Measurements from ENCODE around the gene SLA2.
A peak's percentile ranks its signal among the peaks of the same experiment; 100 is the strongest.
"Not testable (repeated sequence)": the region's sequence is repeated elsewhere in the genome, so short reads cannot be mapped to it uniquely, and the experiment has no call there.

Gene SLA2

DNA sequence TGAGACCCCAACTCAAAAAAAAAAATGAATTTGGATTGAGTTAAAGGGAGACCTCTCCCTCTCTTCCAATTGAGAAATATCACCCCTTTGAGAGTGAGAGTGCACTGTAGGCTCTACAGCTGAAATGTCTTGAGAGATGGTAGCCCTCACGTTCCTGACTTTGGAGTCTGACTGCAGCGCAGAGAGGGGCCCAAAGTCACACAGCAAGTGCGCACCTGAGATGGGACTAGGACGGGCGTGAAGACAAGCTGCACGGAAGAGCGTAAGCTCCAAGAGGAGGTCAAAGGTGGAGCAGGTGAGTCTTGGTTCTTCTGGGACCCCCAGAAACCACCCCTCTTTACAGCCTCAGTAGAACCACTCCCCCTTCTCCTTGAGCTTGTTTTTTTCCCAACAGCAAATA is 643 bp downstream of the SLA2 start:
- no peak for DNase-seq (ENCODE audit: low read depth in 2 of 2)

DNA sequence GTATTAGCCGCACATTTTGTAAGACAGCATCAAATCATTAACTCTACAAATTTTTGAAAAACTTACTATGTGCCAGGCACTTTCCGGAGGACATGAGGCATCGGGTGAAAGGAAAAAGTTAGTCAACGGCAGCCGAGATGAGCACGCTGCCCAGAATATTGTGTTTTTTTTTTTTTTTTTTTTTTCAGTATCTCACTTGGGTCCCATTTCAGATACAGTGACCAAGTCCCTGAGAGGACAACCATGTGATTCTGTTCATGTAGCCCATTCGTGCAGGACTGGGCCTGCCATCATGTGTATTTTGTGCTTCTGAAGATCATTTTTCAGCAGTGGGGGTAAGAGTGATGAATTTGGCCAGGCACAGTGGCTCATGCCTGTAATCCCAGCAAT is 1.3 kb downstream of the SLA2 start:
- DNase-seq (ENCODE audit: low read depth in 2 of 2), result peak; percentile 40 to 43

DNA sequence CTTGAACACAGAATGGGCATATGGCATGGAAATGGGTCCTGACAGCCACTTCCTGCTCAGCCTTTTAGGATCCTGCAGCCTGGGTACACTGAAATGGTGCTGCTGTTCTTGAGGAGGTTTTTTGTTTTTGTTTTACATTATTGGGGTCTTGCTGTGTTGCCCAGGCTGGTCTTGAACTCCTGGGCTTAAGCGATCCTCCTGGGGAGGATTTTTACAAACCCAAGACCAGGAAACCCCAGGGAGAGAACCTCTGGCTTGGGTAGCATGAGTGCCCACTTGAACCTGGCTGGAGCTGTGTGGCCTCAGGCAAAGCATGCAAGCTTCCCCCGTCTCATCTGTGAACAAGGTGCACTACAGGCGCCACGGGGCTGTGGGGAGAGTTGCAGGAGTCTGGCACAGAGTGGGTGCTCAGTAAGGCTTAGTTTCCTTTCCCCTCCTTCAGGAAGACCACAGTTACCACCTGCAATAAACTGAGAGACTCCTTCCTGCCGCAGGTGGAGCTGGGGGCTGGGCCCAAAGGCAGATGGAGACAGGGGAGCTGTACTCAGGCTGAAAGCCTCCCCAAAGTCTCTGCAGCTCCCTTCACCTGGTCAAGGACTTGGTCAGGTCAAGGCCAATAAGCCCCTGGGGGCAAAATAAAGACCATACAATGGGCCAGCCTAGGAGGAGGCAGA is 1.8 kb downstream of the SLA2 start:
- DNase-seq (ENCODE audit: low read depth in 2 of 2), result peak; percentile 55 to 58

DNA sequence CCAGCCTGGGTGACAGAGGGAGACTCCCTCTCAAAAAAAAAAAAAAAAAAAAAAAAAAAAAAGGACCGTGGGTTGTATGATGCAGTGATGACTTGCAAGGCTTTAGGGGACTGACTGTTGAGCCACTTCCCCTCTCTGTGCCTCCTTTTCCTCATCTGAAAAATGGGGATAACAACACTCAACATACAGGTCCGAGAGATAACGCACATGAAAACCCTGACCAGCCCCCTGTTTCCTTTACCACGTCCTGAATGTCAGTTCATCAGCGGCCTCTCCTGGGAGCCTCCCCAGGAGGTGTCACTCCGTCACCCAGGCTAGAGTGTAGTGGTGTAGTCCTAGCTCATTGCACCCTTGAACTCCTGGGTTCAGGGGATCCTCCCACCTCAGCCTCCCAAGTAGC is 3.9 kb downstream of the SLA2 start:
- no peak for DNase-seq (ENCODE audit: low read depth in 2 of 2)

DNA sequence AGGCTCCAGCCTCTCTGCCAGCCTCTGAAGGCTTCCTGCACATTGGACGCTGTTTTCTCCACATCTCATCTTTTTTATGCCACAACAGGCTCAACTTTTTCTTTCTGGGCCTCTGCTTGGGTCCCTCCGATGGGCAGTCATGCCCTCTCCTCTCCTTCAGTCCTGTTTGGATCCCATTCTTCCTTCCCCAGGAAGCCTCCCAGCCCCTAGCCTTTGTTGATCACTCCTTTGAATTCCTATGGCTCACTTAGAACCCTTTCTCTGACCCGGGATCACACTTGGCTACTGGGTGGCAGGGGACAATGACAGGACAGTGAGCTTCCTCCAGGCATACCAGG is 4.5 kb downstream of the SLA2 start:
- no peak for DNase-seq (ENCODE audit: low read depth in 2 of 2)

DNA sequence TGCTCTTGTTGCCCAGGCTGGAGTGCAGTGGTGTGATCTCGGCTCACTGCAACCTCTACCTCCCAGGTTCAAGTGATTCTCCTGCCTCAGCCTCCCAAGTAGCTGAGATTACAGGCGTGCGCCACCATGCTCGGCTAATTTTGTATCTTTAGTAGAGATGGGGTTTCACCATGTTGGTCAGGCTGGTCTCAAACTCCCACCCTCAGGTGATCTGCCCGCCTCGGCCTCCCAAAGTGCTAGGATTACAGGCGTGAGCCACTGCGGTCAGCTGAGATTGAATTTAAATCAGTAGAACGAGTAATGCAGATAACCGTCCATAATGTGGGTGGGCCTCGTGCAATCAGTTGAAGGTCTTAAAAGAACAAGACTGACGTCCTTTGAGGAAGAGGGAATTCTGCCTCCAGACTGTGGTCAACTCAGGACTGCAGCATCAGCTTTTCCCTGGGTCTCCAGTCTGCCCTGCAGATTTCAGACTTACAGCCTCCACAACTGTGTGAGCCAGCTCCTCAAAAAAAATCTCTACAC is 7.1 kb downstream of the SLA2 start:
- DNase-seq (ENCODE audit: low read depth in 2 of 2), result not testable (repeated sequence)

DNA sequence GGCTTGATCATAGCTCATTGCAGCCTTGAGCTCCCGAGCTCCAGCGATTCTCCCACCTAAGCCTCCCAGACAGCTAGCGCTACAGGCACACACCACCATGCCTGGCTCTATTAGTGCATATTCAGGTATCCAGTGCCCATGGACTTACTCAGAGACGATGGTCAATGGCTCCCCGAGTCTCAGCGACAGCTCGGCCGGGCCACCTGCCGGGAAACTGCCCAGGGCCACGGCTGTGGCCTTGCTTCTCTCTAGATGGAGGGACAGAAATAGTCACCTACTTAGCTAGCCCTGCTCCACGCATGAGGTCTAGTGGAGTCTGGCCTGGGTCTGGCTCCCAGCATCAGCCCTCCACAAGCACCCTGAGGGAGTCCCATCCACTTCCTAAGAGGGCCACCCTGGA is 11.7 kb downstream of the SLA2 start:
- no peak for DNase-seq (ENCODE audit: low read depth in 2 of 2)

DNA sequence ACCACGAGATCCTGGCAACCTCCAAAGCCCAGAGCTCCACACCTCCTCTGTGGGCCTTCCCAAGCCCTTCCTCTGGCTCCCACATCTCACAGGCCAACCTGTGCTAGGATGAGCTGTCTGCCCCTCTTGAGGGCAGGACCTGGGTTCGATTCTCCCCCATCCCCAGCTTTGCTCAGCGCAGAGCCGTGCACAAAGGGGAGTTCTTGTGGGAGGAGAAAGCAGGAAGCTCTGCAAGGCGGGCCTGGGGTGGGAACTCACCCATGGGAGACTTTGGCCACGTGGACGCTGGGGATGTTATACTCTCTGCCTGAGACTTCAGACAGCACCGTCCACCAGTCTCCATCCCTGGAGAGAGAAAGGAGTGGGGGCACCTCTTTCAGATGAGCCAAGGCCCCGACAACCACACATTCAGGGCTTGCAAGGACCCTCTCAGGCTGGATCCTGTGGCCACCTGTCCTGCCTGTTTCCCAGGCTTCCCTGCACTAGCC is 12.7 kb downstream of the SLA2 start:
- DNase-seq (ENCODE audit: low read depth in 2 of 2), result no peak

DNA sequence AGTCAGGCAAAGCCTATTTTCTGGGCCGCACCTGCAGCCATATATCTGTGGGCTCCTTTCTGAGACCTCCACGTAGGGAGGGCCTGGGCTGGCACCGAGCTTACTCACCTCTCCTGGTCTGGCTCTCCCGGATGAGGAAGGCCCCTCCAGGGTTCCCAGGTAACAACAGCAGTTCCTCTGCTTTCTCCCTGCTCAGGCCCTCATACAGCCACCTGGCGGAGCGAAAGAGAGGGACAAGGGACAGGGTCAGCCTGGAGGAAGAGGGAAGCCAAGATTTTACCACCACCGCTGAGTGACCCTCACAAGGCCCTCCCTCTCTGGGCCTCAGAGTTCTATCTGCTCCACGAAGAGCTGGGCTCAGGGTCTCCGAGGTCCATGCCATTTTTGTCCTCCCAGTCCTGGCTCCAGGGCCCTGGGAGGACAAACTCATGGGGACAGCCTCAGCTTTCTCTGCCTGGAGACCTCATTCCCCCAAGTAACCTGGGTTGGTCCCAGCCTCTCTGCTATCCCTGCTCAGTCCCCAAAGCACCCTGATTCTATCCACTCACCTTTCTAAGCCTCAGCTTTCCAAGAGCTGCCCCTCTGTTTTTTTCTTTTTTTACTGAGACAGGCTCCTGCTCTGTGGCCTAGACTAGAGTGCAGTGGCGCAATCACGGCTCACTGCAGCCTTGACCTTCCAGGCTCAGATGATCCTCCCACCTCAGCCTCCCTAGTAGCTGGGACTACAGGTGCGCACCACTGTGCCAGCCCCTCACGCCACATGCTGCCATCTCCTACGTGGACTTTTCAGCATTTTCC is 13.3 kb downstream of the SLA2 start:
- no peak for DNase-seq (ENCODE audit: low read depth in 2 of 2)

DNA sequence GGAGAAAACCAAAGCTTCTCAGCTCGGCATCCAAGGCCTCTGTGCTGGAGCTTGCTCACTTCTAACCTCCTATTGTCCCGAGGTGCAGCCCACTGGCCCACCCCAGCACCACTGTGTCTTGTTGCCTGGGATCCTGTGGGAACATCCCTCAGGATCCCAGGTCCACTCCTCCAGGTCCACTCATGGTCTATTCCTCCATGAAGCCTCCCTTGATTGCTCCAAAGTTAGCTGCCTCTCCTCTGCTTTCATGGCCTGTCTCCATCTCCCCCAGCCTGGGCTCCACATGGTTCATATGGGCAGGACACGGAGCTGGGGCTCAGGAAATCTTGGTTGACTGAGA is 13.9 kb downstream of the SLA2 start:
- no peak for DNase-seq (ENCODE audit: low read depth in 2 of 2)

DNA sequence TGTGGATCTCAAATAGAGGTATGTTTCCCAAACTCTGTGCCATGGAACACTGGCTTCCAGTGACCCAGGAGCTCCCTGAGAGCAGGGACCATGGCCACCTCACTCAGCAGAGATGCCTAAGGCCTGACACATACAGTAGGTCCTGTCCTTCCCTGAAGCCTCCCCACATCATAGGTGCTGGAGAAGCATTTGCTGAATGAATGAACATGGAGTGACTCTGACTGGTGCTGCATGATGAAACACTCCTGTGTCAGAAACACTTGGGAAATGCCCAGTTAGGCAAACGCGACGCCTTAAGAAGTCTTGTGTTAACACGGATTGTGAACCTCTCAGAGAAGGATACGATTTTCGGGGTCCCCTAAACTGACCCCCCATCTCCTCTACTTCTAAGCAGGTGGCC is 14.3 kb downstream of the SLA2 start:
- no peak for DNase-seq (ENCODE audit: low read depth in 2 of 2)

DNA sequence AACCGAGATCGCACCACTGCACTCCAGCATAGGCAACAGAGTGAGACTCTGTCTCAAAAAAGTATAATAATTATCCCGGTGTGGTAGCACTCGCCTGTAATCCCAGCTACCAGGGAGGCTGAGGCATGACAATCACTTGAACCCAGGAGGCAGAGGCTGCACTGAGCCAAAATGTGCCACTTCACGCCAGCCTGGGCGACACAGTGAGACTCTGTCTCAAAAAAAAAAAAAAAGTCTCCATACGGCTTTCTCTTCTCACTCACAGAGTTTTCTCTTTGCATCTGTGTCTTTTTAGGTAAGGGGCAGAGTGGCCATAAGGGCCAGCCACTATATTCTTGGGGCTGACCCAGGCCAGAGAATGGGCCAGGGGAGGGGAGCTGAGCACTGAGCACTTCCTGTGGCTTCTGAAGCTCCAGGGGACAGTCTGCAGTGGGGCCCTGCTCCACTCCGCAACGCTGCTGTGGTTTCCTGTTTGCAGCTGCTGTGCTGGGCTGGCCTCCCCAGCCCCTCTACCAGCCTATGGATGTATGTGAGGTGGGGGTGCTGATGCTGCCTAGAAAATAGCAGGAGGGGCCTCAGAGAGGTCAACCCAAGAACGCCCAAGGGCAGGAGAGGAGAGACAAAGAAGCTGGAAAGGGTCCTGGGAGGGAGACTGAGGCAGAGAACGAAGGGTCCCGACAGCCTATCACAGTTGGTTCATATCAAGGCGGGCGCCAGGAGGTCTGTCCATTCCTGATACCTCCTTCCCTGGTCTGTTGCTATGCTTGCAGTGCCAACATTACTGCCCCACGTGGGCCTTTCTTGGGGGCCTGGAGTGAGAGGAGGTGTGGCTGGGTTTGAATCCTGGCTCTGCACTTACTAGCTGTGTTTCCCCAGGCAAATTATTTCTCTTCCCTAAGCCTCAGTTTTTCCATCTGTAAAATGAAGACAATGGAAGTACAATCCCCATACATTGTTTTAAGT is 16.0 kb downstream of the SLA2 start:
- DNase-seq (ENCODE audit: low read depth in 2 of 2), result peak in 1 of 2 donors; percentile 42

DNA sequence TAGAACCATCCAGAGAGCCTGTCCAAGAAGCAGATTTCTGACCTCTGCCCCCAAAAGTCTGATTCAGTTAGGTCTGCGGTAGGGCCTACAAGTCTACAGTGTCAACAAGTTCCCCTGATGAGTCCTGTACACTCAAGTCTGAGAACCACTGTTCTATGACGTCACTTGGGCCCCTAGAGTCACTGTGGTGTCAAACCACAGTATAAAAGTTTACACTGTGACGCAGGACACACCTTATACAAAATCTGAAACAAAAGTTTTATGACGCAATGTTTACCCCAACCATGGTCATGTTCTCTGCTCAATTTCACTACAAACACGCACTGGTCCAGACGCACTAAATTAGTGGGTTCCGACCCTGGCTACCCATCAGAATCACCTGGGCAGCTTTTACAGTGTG is 17.9 kb downstream of the SLA2 start:
- no peak for DNase-seq (ENCODE audit: low read depth in 2 of 2)

DNA sequence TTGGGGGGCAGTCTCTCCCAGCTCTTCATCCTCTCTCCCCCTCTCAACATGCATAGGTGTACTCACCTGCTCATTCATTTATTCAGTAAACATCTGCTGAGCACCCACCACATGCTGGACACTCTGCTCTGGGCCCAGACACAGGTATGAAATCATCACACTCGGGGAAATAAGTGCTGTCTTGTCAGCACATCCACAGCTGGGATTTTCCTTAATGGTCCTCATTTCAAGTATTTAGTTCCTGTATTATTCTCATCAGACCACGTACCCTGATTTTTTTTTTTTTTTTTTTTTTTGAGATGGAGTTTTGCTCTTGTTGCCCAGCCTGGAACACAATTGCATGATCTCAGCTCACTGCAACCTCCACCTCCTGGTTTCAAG is 21.1 kb downstream of the SLA2 start:
- no peak for DNase-seq (ENCODE audit: low read depth in 2 of 2)

DNA sequence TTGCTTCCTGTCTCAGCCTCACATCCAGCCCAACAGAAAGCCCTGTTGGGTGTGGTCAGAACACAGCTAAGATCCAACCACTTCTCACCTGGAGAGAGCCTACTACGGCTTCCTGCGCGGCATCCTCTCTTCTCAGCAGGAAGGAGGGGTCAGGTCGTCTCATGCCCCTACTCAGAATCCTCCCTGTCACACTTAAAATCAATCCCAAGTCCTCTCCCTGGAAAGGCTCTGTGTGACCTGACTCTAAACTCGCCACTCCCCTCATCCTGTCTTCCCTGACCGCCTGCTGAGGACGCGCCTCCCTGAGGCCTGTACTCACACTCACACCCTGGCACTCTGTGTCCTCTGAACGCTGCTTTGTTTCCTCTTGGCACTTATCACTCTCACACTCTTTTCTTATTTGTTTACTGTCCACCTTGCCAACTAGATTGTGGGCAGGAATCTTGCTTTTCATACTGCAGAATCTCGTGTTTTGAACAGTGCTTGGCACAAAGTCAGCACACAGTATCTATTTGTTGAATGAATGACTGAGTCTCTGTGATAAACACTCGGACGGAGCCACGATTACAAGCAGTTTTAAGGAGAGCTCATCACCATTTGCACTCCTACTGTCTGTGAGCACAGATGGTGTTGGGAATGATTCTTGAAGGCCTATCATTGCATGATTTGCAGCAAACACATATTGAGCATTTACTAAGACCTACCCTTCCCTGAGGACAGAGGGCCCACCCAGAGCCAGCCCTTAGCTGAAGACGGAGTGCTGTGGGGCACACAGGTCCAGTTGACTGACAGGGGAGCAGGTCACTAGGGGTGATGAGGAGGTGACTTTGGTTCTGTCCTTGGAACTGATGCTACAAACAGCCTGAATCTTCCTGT is 21.7 kb downstream of the SLA2 start:
- no peak for DNase-seq (ENCODE audit: low read depth in 2 of 2)

DNA sequence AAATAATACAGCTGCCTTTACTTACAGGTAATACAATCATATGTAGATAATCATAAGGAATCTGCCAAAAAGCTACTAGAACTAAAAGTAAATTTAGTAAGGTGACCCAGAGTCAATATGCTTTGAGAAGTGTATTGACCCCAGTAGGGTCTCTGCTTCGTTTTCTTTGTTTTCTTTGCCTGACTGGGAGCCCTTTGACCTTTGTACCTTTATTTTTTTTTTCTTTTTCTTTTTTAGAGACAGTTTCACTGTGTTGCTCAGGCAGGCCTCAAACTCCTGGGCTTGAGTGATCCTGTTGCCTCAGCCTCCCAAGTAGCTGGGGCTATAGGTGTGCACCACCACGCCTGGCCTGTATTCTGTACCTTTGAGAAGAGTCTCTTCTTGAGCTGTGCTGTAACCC is 22.6 kb downstream of the SLA2 start:
- no peak for DNase-seq (ENCODE audit: low read depth in 2 of 2)

DNA sequence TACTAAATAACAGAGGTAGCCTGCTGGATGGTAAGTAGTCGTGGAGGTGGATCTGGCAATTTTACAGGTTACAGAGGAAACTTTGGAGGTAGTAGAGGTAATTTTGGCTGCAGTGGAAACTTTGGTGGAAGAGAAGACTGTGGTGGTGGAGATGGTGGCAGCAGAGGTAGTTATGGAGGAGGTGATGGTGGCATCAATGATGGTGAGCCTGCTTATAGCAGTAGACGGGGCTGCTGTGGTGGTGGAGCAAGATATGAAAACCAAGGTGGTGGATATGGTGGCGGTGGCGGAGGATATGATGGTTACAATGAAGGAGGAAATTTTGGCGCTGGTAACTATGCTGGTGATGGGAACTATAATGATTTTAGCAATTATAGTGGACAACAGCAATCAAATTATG is 25.1 kb downstream of the SLA2 start:
- no peak for DNase-seq (ENCODE audit: low read depth in 2 of 2)

DNA sequence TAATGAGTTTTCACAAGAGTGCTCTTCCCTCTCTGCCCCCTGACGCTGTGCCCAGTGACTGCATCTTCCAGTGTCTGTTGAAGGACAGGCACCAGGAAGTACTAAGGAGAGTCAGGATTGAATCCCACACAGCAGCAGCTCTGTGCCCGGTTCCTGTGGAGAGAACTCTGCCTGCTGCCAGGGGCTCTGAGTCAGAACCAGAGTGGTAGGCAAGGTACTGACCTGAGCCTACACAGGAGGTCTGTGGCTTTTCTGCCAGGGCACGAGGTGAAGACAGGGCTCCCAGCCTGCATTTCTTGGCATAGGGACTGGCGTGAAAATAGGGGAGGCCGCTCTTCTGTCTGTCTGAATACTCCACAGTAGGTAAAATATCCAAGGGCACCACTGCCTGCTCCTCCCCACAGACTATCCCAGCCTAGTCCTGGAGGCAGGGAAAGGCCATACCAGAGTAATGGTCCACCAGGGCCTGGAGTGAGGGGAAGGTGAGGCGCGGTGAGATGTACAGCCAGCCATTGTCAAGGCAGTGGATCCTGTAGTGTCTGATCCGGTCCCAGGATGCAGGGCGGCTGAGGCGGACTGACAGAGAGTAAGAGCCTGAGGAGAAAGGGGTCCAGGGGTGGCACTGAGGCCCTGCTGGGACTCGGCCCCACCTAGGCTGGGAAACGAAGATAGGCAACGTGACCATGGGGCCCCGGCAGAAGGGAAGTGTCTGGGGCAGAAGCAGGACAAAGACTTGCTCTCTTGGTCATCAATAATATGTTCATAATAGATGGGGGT is 31.0 kb downstream of the SLA2 start:
- no peak for DNase-seq (ENCODE audit: low read depth in 2 of 2)

DNA sequence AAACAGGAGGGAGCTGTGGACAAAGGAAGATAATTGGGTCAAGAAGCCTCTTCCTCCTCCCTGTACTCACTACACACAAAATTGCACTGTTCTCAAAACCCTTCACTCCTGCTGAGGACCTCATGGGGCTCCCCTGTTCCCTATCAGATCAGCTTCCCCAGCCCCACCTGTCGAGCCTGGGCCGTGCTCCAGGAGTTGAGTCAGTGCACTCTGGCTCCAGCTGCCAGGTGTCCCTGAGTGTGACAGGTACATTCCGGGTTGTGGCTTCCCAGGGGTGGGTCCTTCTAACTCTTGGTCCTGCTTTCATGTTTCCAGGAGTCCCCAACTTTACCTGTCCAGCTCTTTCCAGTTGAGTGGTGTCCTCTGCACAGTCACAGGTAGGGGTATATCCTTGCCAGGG is 32.0 kb downstream of the SLA2 start:
- DNase-seq (ENCODE audit: low read depth in 2 of 2), result no peak

DNA sequence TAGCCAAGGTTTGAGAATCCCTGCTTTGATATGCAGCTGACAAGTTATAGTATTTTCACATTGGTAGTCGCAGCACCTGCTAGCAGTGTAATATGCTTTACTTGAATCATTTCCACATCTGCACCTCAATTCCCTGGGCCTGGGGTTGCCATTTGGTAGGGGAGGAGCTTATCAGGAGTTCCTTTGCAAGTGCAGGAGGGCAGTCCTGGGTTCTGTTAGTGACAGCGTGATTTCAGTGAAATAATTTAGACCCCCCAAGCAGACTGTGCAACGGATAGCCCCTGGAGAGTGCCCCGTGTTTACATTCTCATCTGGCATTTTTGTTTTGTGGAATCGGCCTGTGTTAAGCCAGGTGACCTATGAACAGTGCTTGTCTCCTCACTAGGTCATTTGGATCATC is 34.4 kb downstream of the SLA2 start:
- no peak for DNase-seq (ENCODE audit: low read depth in 2 of 2)

DNA sequence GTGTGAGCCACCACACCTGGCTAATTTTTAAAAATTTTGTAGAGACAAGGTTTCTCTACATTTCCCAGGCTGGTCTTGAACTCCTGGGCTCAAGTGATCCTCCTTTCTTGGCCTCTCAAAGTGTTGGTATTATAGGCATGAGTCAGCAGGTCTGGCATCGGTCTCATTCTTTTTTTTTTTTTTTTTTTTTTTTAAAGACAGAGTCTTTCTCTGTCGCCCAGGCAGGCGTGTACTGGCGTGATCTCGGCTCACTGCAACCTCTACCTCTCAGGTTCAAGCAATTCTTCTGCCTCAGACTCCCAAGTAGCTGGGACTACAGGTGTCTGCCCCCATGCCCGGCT is 37.6 kb downstream of the SLA2 start:
- not testable (repeated sequence) for DNase-seq (ENCODE audit: low read depth in 2 of 2)
